CD4-positive, alpha-beta T cell treated with Interleukin-6 at 100 ng/mL for 8 hours (primary cell): ENCODE data around the gene LRRC8E.
"Not testable (repeated sequence)": the region's sequence is repeated elsewhere in the genome, so short reads cannot be mapped to it uniquely, and the experiment has no call there.

ENCODE experiments used
- DNase-seq: peaks from one replicate; pipeline ENCODE4 v3.0.0-alpha.2; 2020; ENCODE audit warnings: mixed read lengths, low spot score

LRRC8E gene

GRCh38 chr19:7887408-7888144 lies 734 bp upstream of the LRRC8E start:
- DNase-seq: no peak

- DNase-seq: no peak
Observed at GRCh38 chr19:7888826-7889217, 512 bp downstream of the LRRC8E start.

GRCh38 chr19:7893362-7894101 lies 5.2 kb downstream of the LRRC8E start:
- DNase-seq: not testable (repeated sequence)

- no peak for DNase-seq
Observed at GRCh38 chr19:7894612-7895309, 6.5 kb downstream of the LRRC8E start.

- no peak for DNase-seq
Observed at GRCh38 chr19:7895565-7895964, 7.3 kb downstream of the LRRC8E start.

GRCh38 chr19:7897292-7897691 lies 9.0 kb downstream of the LRRC8E start:
- DNase-seq: no peak

GRCh38 chr19:7898967-7899366 lies 10.7 kb downstream of the LRRC8E start:
- no peak for DNase-seq

- DNase-seq: no peak
Observed at GRCh38 chr19:7899751-7900378, 11.6 kb downstream of the LRRC8E start.

- no peak for DNase-seq
Observed at GRCh38 chr19:7900401-7900870, 12.1 kb downstream of the LRRC8E start.

GRCh38 chr19:7900931-7901330 lies 12.6 kb downstream of the LRRC8E start:
- DNase-seq: no peak

GRCh38 chr19:7901337-7901736 lies 13.0 kb downstream of the LRRC8E start:
- DNase-seq: no peak

- no peak for DNase-seq
Observed at GRCh38 chr19:7902796-7903243, 14.5 kb downstream of the LRRC8E start.

- peak; percentile 100 for DNase-seq
Observed at GRCh38 chr19:7903244-7904073, 15.1 kb downstream of the LRRC8E start, which contains the start of gene MAP2K7. TSS of gene MAP2K7 (plus strand) at chr19:7903877. CDS start at chr19:7903945, 68 bp downstream.

GRCh38 chr19:7904074-7905020 lies 16.0 kb downstream of the LRRC8E start:
- peak; percentile 58 for DNase-seq

- no peak for DNase-seq
Observed at GRCh38 chr19:7905268-7905667, 17.0 kb downstream of the LRRC8E start.

GRCh38 chr19:7905859-7906258 lies 17.5 kb downstream of the LRRC8E start:
- DNase-seq: no peak

- no peak for DNase-seq
Observed at GRCh38 chr19:7907122-7907521, 18.8 kb downstream of the LRRC8E start.

- DNase-seq: no peak
Observed at GRCh38 chr19:7907544-7907943, 19.2 kb downstream of the LRRC8E start.

GRCh38 chr19:7908078-7908699 lies 19.9 kb downstream of the LRRC8E start:
- DNase-seq: no peak
